ENCODE measurements around the gene OTOA. TPM values are rescaled to one million over a fixed set of nuclear protein-coding genes. Genes with fewer than 3 reads are reported as not detected.
A peak's percentile ranks its signal among the peaks of the same experiment; 100 is the strongest.
"Not testable (repeated sequence)": the region's sequence is repeated elsewhere in the genome, so short reads cannot be mapped to it uniquely, and the experiment has no call there.

OTOA gene
- polyA plus RNA-seq, 3 donors = 0.11 to 0.23 (median 0.21) TPM

- H3K27ac Mint-ChIP-seq; DNase-seq; H3K9me3 Mint-ChIP-seq; H3K36me3 ChIP-seq (replicated peaks in 1 of 2; ENCODE audit: control insufficient read depth in 1 of 2, insufficient read depth in 2 of 2, low read length in 2 of 2); H3K4me3 ChIP-seq (replicated peaks in 1 of 3; ENCODE audit: low read depth in 2 of 3, low read length in 3 of 3); H3K27me3 ChIP-seq (ENCODE audit: control insufficient read depth in 2 of 2, insufficient read depth in 2 of 2, low read length in 2 of 2); H3K36me3 Mint-ChIP-seq; H3K9me3 ChIP-seq (replicated peaks in 1 of 2; ENCODE audit: control insufficient read depth in 1 of 2, insufficient read depth in 1 of 2, low read length in 2 of 2); H3K4me3 Mint-ChIP-seq; H3K9ac ChIP-seq (ENCODE audit: insufficient read depth, low read length, poor library complexity, severe bottlenecking); H3K27me3 Mint-ChIP-seq (ENCODE audit: low read depth in 3 of 3); H3K27ac ChIP-seq (ENCODE audit: low read depth in 1 of 2, low read length in 2 of 2); H3K79me2 ChIP-seq (ENCODE audit: insufficient read depth, low read length); H4K20me1 ChIP-seq (ENCODE audit: insufficient read depth, low read length); H3K4me1 ChIP-seq (ENCODE audit: control insufficient read depth in 1 of 2, insufficient read depth in 2 of 2, low read length in 2 of 2); H2AFZ ChIP-seq (ENCODE audit: insufficient read depth, low read depth, low read length, poor library complexity, severe bottlenecking); intact Hi-C loops (cut with micrococcal nuclease); H3K4me2 ChIP-seq (replicated peaks; ENCODE audit: extremely low read depth, low read length, poor library complexity, severe bottlenecking); H3K4me1 Mint-ChIP-seq: not testable (repeated sequence)
- WGBS (ENCODE audit: insufficient coverage) = no CpG with 5 or more reads among the region's 7 CpGs
Measured at GRCh38 chr16:21740637-21741036, 76.9 kb downstream of the OTOA start.

GRCh38 chr16:21756192-21757079, 92.7 kb downstream of the OTOA start:
- intact Hi-C loops (cut with micrococcal nuclease); H3K9me3 ChIP-seq (replicated peaks in 1 of 2; ENCODE audit: control insufficient read depth in 1 of 2, insufficient read depth in 1 of 2, low read length in 2 of 2); H3K36me3 Mint-ChIP-seq; H3K4me2 ChIP-seq (replicated peaks; ENCODE audit: extremely low read depth, low read length, poor library complexity, severe bottlenecking); H3K9ac ChIP-seq (ENCODE audit: insufficient read depth, low read length, poor library complexity, severe bottlenecking); H2AFZ ChIP-seq (ENCODE audit: insufficient read depth, low read depth, low read length, poor library complexity, severe bottlenecking); H3K36me3 ChIP-seq (replicated peaks in 1 of 2; ENCODE audit: control insufficient read depth in 1 of 2, insufficient read depth in 2 of 2, low read length in 2 of 2); H3K9me3 Mint-ChIP-seq; H4K20me1 ChIP-seq (ENCODE audit: insufficient read depth, low read length); H3K27me3 Mint-ChIP-seq (ENCODE audit: low read depth in 3 of 3); H3K4me1 ChIP-seq (ENCODE audit: control insufficient read depth in 1 of 2, insufficient read depth in 2 of 2, low read length in 2 of 2); H3K27me3 ChIP-seq (ENCODE audit: control insufficient read depth in 2 of 2, insufficient read depth in 2 of 2, low read length in 2 of 2); H3K79me2 ChIP-seq (ENCODE audit: insufficient read depth, low read length); H3K4me1 Mint-ChIP-seq: not testable (repeated sequence)
- WGBS (ENCODE audit: insufficient coverage) = no CpG with 5 or more reads among the region's 12 CpGs
- H3K27ac Mint-ChIP-seq = peak overlapping the region; percentile 81 to 94 (median 90)
- peak overlapping the region; percentile 58 to 80 for H3K4me3 Mint-ChIP-seq
- Histone ChIP-seq H3K27ac (ENCODE audit: low read depth in 1 of 2, low read length in 2 of 2) (peak overlapping the region in 1 of 2 donors; percentile 59), H3K4me3 (replicated peaks in 1 of 3; ENCODE audit: low read depth in 2 of 3, low read length in 3 of 3) (peak overlapping the region in 2 of 3 experiments; percentile 16 to 50)
- DNase-seq = peak; percentile 29 to 65 (median 63)

GRCh38 chr16:21757080-21757671, 93.4 kb downstream of the OTOA start:
- H3K27me3 Mint-ChIP-seq (ENCODE audit: low read depth in 3 of 3); H3K4me2 ChIP-seq (replicated peaks; ENCODE audit: extremely low read depth, low read length, poor library complexity, severe bottlenecking); H3K27ac ChIP-seq (ENCODE audit: low read depth in 1 of 2, low read length in 2 of 2); H3K9me3 ChIP-seq (replicated peaks in 1 of 2; ENCODE audit: control insufficient read depth in 1 of 2, insufficient read depth in 1 of 2, low read length in 2 of 2); H4K20me1 ChIP-seq (ENCODE audit: insufficient read depth, low read length); H3K4me3 ChIP-seq (replicated peaks in 1 of 3; ENCODE audit: low read depth in 2 of 3, low read length in 3 of 3); H3K4me1 ChIP-seq (ENCODE audit: control insufficient read depth in 1 of 2, insufficient read depth in 2 of 2, low read length in 2 of 2); H3K9ac ChIP-seq (ENCODE audit: insufficient read depth, low read length, poor library complexity, severe bottlenecking); H3K27me3 ChIP-seq (ENCODE audit: control insufficient read depth in 2 of 2, insufficient read depth in 2 of 2, low read length in 2 of 2); H3K4me3 Mint-ChIP-seq; H3K79me2 ChIP-seq (ENCODE audit: insufficient read depth, low read length); H2AFZ ChIP-seq (ENCODE audit: insufficient read depth, low read depth, low read length, poor library complexity, severe bottlenecking); intact Hi-C loops (cut with micrococcal nuclease); H3K36me3 Mint-ChIP-seq; H3K4me1 Mint-ChIP-seq; H3K36me3 ChIP-seq (replicated peaks in 1 of 2; ENCODE audit: control insufficient read depth in 1 of 2, insufficient read depth in 2 of 2, low read length in 2 of 2); H3K9me3 Mint-ChIP-seq; DNase-seq: not testable (repeated sequence)
- WGBS (ENCODE audit: insufficient coverage) = no CpG with 5 or more reads among the region's 31 CpGs
- H3K27ac Mint-ChIP-seq = peak overlapping the region in 1 of 7 donors; percentile 92

- H3K79me2 ChIP-seq (ENCODE audit: insufficient read depth, low read length); intact Hi-C loops (cut with micrococcal nuclease); H3K4me1 Mint-ChIP-seq; H3K36me3 ChIP-seq (replicated peaks in 1 of 2; ENCODE audit: control insufficient read depth in 1 of 2, insufficient read depth in 2 of 2, low read length in 2 of 2); H3K9me3 Mint-ChIP-seq; H3K4me3 ChIP-seq (replicated peaks in 1 of 3; ENCODE audit: low read depth in 2 of 3, low read length in 3 of 3); H3K9me3 ChIP-seq (replicated peaks in 1 of 2; ENCODE audit: control insufficient read depth in 1 of 2, insufficient read depth in 1 of 2, low read length in 2 of 2); H4K20me1 ChIP-seq (ENCODE audit: insufficient read depth, low read length); H3K27me3 ChIP-seq (ENCODE audit: control insufficient read depth in 2 of 2, insufficient read depth in 2 of 2, low read length in 2 of 2); H3K27ac Mint-ChIP-seq; H3K27me3 Mint-ChIP-seq (ENCODE audit: low read depth in 3 of 3); H3K9ac ChIP-seq (ENCODE audit: insufficient read depth, low read length, poor library complexity, severe bottlenecking); DNase-seq; H3K4me1 ChIP-seq (ENCODE audit: control insufficient read depth in 1 of 2, insufficient read depth in 2 of 2, low read length in 2 of 2); H3K4me3 Mint-ChIP-seq; H2AFZ ChIP-seq (ENCODE audit: insufficient read depth, low read depth, low read length, poor library complexity, severe bottlenecking); H3K27ac ChIP-seq (ENCODE audit: low read depth in 1 of 2, low read length in 2 of 2); H3K36me3 Mint-ChIP-seq; H3K4me2 ChIP-seq (replicated peaks; ENCODE audit: extremely low read depth, low read length, poor library complexity, severe bottlenecking): not testable (repeated sequence)
- 83% methylated on average over 1 of the region's 2 CpGs for WGBS (ENCODE audit: insufficient coverage)
Measured at GRCh38 chr16:21768280-21768679, 104.5 kb downstream of the OTOA start.
